GM21737 (cell line): ENCODE data around the gene C6orf47.

Source experiments
- ATAC-seq: cut with Tn5 transposase; IDR thresholded peaks from one replicate; pipeline ENCODE4 v1.9.1; 2021; ENCODE audit warnings: mild to moderate bottlenecking, moderate library complexity; ENCODE audit not compliant: unreplicated experiment

C6orf47 gene

DNA sequence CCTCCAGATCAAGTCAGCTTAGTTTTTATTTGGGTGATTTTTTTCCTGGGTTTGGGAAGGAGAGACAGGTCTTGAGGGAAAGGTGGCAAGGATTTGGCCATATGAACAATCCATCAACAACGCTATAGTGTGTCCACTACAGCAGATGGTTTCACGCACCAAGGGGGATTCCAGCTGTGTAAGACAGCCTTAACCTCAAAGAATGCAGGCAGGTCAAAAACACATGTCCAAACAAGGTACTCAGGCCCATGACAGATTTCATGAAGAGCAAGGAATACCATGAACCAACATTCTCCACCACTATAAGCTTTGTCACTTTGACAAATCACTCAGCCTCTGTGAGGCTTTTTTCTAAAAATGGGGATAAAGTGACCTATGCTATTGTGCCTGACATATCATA, 43.6 kb downstream of the C6orf47 start:
- no peak for ATAC-seq

DNA sequence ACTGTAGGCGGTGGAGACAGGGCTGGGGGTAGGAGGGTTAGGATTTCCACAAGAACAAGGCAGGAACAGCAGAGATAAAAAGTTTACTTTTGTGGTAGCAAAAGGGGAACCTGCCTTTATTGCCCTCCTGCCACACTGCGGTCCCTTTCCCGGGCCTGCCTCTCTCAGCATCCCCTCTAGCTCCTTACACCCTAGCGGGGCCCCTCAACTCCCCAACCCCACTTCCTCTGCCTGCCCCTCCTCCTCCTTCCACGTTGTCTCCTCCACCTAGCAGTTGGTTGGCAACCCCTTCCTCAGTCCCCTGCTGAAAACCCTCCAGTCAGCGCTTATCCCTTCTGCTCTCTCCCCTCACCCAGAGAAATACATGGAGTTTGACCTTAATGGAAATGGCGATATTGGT, 44.8 kb downstream of the C6orf47 start:
- no peak for ATAC-seq

DNA sequence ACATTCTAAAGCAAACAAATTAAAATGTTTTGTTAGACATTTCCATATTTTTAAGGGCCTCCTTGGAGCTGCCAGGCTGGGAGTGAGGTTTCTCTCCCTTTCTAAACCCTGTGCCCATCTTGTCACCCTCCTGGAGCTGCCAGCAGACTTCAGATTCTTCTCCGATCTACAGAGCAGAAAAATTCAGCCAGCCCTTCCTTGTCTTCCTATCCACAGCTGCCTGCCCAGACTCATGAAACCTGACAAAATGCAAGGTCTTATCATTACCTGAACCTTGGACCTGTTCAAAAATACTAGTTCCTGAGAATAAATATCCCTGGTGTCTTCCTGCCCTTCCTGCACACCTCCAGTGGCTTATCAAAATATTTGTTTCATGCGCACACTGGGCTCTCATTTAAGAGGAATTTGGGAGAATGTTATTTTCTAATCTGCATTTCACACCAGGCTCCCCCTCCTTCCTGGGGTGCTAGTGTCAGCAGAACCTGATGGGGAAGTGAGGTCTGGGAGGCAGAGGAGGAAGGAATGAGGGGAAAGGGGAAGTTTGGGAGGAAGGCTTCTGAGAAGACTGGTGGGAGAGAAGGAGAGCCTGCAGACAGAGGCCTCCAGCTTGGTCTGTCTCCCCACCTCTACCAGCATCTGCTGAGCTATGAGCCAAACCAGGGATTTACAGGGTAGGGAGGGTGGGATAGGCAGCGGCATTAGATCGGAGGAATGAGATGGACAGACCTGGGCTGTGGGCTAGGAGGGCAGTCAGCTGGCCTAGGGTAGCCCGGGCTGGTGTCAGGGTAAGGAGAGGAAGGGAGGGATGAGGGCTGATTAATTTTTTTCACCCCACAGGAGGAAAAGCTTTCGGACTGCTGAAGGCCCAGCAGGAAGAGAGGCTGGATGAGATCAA, 45.6 kb downstream of the C6orf47 start, which contains the start of gene AIF1:
Gene AIF1 (plus strand): TSS at position 551 of the 895 bp plus-strand sequence. CDS start 96 bp downstream, at position 647.
- no peak for ATAC-seq

DNA sequence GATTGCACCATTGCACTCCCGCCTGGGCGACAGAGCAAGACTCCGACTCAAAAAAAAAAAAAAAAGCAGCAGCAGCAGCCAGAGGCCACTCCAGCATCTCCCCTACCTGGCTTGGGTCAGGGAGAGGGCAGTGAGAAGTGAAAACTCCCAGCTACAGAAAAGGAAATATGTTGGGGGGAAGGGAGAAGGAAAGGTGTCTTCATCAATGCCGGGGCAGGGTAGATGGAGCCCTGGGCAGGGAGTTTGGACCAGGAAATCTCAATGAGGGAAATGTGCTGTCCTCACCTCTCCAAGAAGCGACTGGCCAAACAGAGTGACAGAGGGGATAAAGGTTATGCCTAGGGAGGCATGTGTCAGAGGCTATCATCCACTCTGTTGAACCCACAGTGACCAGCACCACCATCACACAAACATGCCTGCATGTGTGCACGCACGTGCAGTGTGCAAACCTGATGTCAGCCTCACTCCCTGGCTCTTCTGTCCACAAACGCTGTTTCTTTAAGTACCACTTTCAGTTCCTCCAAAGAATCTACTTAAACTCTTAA, 46.4 kb downstream of the C6orf47 start:
- ATAC-seq: no peak

DNA sequence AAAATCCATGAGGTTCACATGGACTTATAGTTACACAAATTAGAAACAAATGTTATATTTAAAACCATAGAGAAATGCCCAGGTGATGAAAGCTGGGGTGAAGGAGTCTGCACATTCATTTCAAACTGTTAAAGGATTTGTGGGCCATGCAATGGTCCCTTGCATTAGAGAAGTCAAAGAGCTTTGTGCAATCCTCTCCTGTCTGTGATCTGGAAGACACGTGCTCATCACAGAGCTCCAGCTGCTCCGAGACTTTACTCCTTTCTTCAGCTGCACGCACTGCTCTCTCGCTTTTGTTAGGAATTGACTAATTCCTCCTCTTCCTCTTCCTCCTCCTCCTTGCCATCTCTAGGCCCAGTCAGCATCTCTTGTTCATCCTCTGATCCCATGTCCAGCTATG, 49.6 kb downstream of the C6orf47 start:
- no peak for ATAC-seq

DNA sequence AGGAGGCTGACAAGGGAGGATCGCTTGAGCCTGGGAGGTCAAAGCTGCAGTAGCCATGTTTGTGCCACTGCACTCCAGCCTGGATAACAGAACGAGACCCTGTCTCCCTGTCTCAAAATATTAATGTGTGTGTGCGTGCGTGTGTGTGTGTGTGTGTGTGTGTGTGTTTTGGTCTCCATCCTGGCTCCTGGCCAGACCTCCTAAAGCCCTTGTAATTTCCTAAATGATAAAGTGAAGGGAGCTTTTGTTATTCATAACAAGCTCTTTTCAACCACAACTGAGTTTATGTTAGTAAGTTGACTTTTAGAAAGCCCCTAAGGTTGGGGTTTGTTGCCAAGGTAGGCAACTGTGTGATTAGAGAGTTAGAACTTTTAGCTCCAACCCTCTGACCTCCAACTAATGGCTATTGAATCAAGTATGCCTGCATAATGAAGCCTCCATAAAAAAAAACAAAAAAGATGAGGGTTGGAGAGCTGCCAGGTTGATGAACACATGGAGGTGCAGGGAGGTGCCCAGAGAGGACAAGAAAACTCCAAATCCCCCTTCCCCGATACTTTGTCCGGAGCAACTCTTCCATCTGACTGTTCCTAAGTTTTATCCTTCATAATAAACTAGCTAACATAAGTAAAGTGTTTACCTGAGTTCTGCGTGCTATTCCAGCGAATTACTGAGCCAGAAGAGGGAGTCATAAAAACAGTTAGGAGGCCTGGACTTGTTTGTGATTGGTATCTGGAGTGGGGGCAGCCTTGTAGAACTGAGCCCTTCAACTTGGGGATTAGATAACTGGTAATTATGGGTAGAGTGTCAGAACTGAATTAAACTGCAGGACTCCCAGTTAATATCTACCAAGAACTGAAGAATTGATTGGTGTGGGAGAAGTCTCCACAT, 50.8 kb downstream of the C6orf47 start:
- no peak for ATAC-seq
